GM23338 (cell line): ENCODE data around the gene CCR7. TPM values are rescaled to one million over a fixed set of nuclear protein-coding genes. Genes with fewer than 3 reads are reported as not detected.

ENCODE experiments used
- ATAC-seq: fragments of 200-7000 bp; cut with Tn5 transposase; 3 replicates; pipeline ENCODE4 v1.9.1; 2020
- DNase-seq: peaks from one replicate; pipeline ENCODE4 v3.0.0-alpha.2; 2015; ENCODE audit warnings: low spot score
- H2AFZ ChIP-seq: fragments of 200-600 bp; sonication (generic); 2 replicates; pipeline ENCODE4 v1.8.0; 2016; ENCODE audit warnings: antibody characterized with exemption, mild to moderate bottlenecking, moderate library complexity
- H3F3A ChIP-seq: fragments of 200-600 bp; sonication (generic); replicated peaks from 2 replicates; pipeline ENCODE4 v1.8.0; 2017; ENCODE audit warnings: antibody characterized with exemption, mixed run types, low read depth
- H3K27ac ChIP-seq: fragments of 200-600 bp; sonication (generic); 2 replicates; pipeline ENCODE4 v1.6.1; 2016; ENCODE audit warnings: low read depth
- H3K27me3 ChIP-seq: fragments of 200-600 bp; sonication (generic); 2 replicates; pipeline ENCODE4 v1.8.0; 2016; ENCODE audit warnings: mild to moderate bottlenecking, mixed run types, moderate library complexity; ENCODE audit not compliant: insufficient read depth
- H3K36me3 ChIP-seq: fragments of 200-600 bp; sonication (generic); 2 replicates; pipeline ENCODE4 v1.8.0; 2016; ENCODE audit warnings: mild to moderate bottlenecking; ENCODE audit not compliant: insufficient read depth
- H3K4me1 ChIP-seq: fragments of 200-600 bp; sonication (generic); 2 replicates; pipeline ENCODE4 v1.8.0; 2016; ENCODE audit warnings: mild to moderate bottlenecking, moderate library complexity; ENCODE audit not compliant: insufficient read depth
- H3K4me2 ChIP-seq: fragments of 200-600 bp; sonication (generic); 2 replicates; pipeline ENCODE4 v1.7.1; 2017; ENCODE audit warnings: mixed run types
- H3K4me3 ChIP-seq: fragments of 200-600 bp; sonication (generic); 2 replicates; pipeline ENCODE4 v1.6.1; 2016; ENCODE audit warnings: mixed run types
- H3K79me2 ChIP-seq: fragments of 200-600 bp; sonication (generic); replicated peaks from 2 replicates; pipeline ENCODE4 v1.8.0; 2017; ENCODE audit warnings: mild to moderate bottlenecking; ENCODE audit not compliant: insufficient read depth
- H3K9me2 ChIP-seq: fragments of 200-600 bp; sonication (generic); 2 replicates; pipeline ENCODE4 v1.8.0; 2017; ENCODE audit not compliant: insufficient read depth
- H4K20me1 ChIP-seq: fragments of 200-600 bp; sonication (generic); replicated peaks from 2 replicates; pipeline ENCODE4 v1.8.0; 2017; ENCODE audit warnings: mild to moderate bottlenecking; ENCODE audit not compliant: insufficient read depth
- H3K27ac Mint-ChIP-seq: 2 replicates; pipeline ENCODE4 v1.8.0; 2020; ENCODE audit warnings: inconsistent platforms, mild to moderate bottlenecking, moderate library complexity, mixed read lengths
- H3K27me3 Mint-ChIP-seq: 3 replicates; pipeline ENCODE4 v1.8.0; 2022; ENCODE audit warnings: low read depth, mild to moderate bottlenecking, moderate library complexity, mixed read lengths, inconsistent platforms; ENCODE audit not compliant: insufficient read depth, poor library complexity
- H3K36me3 Mint-ChIP-seq: 3 replicates; pipeline ENCODE4 v1.8.0; 2021; ENCODE audit warnings: low read depth, mild to moderate bottlenecking, inconsistent platforms, moderate library complexity, mixed read lengths
- H3K4me1 Mint-ChIP-seq: 3 replicates; pipeline ENCODE4 v1.8.0; 2020; ENCODE audit warnings: mild to moderate bottlenecking, inconsistent platforms, mixed read lengths
- H3K4me3 Mint-ChIP-seq: 3 replicates; pipeline ENCODE4 v1.8.0; 2021; ENCODE audit warnings: moderate library complexity, mild to moderate bottlenecking, inconsistent platforms, mixed read lengths
- H3K9me3 Mint-ChIP-seq: 3 replicates; pipeline ENCODE4 v1.8.0; 2020; ENCODE audit warnings: moderate library complexity, mild to moderate bottlenecking, inconsistent platforms, mixed read lengths
- CREB1 ChIP-seq: fragments of 250-450 bp; sonication (Bioruptor Pico); IDR thresholded peaks from 2 replicates; pipeline ENCODE4 v1.5.0; 2020; ENCODE audit warnings: low read depth, mild to moderate bottlenecking, moderate library complexity
- EZH2 ChIP-seq: fragments of 200-600 bp; sonication (generic); IDR thresholded peaks from one replicate; pipeline ENCODE4 v1.8.0; 2017; ENCODE audit warnings: antibody characterized with exemption, mild to moderate bottlenecking, low read depth; ENCODE audit not compliant: unreplicated experiment
- JUNB ChIP-seq: IDR thresholded peaks from one replicate; pipeline ENCODE4 v1.6.1; 2016; ENCODE audit warnings: antibody characterized with exemption; ENCODE audit not compliant: unreplicated experiment
- NANOG ChIP-seq: IDR thresholded peaks from 2 replicates; pipeline ENCODE4 v1.6.1; 2016; ENCODE audit warnings: antibody characterized with exemption, borderline replicate concordance
- STAT1 ChIP-seq: IDR thresholded peaks from one replicate; pipeline ENCODE4 v1.6.1; 2016; ENCODE audit warnings: antibody characterized with exemption; ENCODE audit not compliant: unreplicated experiment
- ZNF114 ChIP-seq: fragments of 250-450 bp; sonication (Bioruptor Pico); IDR thresholded peaks from 2 replicates; pipeline ENCODE4 v1.5.0; 2020; ENCODE audit warnings: mild to moderate bottlenecking, moderate library complexity
- ZNF331 ChIP-seq: fragments of 250-450 bp; sonication (Bioruptor Pico); IDR thresholded peaks from 2 replicates; pipeline ENCODE4 v1.5.0; 2020; ENCODE audit warnings: low read depth, mild to moderate bottlenecking, moderate library complexity
- polyA plus RNA-seq: library from polyadenylated mRNA; unstranded; fragments of >200 nt; fragmentation: Nextera tagmentation; extraction: Ambion mirVana; gene quantifications from 2 replicates; pipeline ENCODE4 v1.2.1, GENCODE V29; 2016
- total RNA-seq: library from RNA; depleted of rRNA; stranded (reverse); fragments of >200 nt; shearing (Covaris generic); gene quantifications from 2 replicates; pipeline ENCODE4 v1.2.3, GENCODE V29; 2014
- TF ChIP-seq, protein P1 (sequence below), 2 experiments: fragments of 200-600 bp in 1 of 2; sonication (generic) in 1 of 2; conservative IDR thresholded peaks; 2 replicates each; pipeline versions ENCODE4 v1.5.1 to v1.6.1; 2016 to 2017; ENCODE audit warnings: antibody characterized with exemption in 2 of 2, low read depth in 2 of 2, mild to moderate bottlenecking in 2 of 2, moderate library complexity in 1 of 2
- TF ChIP-seq, protein P2 (sequence below): fragments of 250-450 bp; sonication (Bioruptor Pico); IDR thresholded peaks from 2 replicates; pipeline ENCODE4 v1.5.0; 2020; ENCODE audit warnings: mild to moderate bottlenecking, moderate library complexity
- TF ChIP-seq, protein P3 (sequence below): IDR thresholded peaks from 2 replicates; pipeline ENCODE4 v1.6.1; 2016; ENCODE audit warnings: antibody characterized with exemption

Gene CCR7
- total and polyA plus RNA-seq, 2 experiments from 2014 or later: 0.37 to 0.59 TPM

DNA sequence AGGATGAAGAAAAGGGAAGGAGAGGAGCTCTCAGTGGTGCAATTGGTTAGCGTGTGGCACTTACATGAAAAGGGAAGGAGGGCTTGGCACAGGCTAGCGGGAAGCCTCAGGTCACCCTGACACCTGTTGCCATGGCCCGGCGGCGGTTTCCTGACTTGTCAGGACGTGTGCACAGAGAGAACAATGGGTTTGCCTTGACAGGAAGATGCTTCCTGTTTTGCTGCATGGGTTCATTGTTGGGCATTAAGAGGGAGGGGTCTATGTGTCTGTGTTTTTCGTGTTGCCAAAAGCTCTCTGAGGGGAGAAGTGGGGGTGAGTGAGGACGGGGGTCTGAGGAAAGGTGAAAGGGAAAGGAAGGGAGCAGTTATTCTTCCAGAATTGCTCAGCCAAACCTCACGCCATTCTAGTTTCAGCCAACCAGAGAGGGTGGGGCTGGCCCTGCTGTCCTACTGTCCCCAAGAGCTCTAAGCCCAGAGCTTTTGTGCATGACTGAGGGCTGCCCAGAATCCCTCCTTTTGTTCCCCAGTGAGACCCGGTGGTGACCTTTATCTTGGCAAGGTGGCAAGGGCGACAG is 17.1 kb upstream of the CCR7 start (continued):
- TF ChIP-seq CREB1 (CRISPR knock-in tag): no peak
- TF ChIP-seq EZH2: no peak
- no peak for TF ChIP-seq ZNF114 (CRISPR knock-in tag)
- TF ChIP-seq NANOG: no peak
- TF ChIP-seq, protein P1, sequence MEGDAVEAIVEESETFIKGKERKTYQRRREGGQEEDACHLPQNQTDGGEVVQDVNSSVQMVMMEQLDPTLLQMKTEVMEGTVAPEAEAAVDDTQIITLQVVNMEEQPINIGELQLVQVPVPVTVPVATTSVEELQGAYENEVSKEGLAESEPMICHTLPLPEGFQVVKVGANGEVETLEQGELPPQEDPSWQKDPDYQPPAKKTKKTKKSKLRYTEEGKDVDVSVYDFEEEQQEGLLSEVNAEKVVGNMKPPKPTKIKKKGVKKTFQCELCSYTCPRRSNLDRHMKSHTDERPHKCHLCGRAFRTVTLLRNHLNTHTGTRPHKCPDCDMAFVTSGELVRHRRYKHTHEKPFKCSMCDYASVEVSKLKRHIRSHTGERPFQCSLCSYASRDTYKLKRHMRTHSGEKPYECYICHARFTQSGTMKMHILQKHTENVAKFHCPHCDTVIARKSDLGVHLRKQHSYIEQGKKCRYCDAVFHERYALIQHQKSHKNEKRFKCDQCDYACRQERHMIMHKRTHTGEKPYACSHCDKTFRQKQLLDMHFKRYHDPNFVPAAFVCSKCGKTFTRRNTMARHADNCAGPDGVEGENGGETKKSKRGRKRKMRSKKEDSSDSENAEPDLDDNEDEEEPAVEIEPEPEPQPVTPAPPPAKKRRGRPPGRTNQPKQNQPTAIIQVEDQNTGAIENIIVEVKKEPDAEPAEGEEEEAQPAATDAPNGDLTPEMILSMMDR (conservative IDR thresholded peaks at IDR 0.05; ENCODE audit: low read depth in 2 of 2): no peak
- no peak for TF ChIP-seq ZNF331
- no peak for TF ChIP-seq JUNB

DNA sequence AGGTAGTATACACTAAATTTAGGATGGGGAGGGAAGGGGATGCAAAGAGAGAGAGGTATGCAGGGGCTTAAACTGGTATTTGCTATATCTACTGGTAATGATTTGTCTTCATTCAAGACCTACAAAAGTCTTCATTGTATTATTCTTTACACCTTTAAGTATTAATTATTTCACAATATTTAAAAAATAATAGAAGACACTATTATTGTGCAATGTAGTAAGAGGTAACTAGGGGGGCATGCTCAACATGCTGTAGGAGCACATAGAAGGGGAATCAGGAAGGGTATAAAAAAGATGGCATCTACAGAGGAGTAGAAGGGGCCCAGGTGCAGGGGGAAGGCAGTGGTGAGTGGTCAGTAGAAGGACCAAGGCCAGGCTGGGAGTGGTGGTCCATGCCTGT is 14.9 kb upstream of the CCR7 start:
- H3K27me3 ChIP-seq: no peaks in the 10 kb centered on the region
- H2AFZ ChIP-seq: no peak overlapping the region
- no peak overlapping the region for H3K4me2 ChIP-seq
- Mint-ChIP-seq H3K27me3 (peaks cover 2% of the 10 kb centered on the region), H3K9me3 (peaks cover 11% of the 10 kb centered on the region), H3K36me3 (no peaks in the 10 kb centered on the region), H3K4me3 (no peak overlapping the region), H3K4me1 (peaks cover 7% of the 10 kb centered on the region), H3K27ac (no peak overlapping the region)
- TF ChIP-seq CREB1 (CRISPR knock-in tag) (no peak), JUNB (no peak), STAT1 (no peak)
- TF ChIP-seq, protein P2, sequence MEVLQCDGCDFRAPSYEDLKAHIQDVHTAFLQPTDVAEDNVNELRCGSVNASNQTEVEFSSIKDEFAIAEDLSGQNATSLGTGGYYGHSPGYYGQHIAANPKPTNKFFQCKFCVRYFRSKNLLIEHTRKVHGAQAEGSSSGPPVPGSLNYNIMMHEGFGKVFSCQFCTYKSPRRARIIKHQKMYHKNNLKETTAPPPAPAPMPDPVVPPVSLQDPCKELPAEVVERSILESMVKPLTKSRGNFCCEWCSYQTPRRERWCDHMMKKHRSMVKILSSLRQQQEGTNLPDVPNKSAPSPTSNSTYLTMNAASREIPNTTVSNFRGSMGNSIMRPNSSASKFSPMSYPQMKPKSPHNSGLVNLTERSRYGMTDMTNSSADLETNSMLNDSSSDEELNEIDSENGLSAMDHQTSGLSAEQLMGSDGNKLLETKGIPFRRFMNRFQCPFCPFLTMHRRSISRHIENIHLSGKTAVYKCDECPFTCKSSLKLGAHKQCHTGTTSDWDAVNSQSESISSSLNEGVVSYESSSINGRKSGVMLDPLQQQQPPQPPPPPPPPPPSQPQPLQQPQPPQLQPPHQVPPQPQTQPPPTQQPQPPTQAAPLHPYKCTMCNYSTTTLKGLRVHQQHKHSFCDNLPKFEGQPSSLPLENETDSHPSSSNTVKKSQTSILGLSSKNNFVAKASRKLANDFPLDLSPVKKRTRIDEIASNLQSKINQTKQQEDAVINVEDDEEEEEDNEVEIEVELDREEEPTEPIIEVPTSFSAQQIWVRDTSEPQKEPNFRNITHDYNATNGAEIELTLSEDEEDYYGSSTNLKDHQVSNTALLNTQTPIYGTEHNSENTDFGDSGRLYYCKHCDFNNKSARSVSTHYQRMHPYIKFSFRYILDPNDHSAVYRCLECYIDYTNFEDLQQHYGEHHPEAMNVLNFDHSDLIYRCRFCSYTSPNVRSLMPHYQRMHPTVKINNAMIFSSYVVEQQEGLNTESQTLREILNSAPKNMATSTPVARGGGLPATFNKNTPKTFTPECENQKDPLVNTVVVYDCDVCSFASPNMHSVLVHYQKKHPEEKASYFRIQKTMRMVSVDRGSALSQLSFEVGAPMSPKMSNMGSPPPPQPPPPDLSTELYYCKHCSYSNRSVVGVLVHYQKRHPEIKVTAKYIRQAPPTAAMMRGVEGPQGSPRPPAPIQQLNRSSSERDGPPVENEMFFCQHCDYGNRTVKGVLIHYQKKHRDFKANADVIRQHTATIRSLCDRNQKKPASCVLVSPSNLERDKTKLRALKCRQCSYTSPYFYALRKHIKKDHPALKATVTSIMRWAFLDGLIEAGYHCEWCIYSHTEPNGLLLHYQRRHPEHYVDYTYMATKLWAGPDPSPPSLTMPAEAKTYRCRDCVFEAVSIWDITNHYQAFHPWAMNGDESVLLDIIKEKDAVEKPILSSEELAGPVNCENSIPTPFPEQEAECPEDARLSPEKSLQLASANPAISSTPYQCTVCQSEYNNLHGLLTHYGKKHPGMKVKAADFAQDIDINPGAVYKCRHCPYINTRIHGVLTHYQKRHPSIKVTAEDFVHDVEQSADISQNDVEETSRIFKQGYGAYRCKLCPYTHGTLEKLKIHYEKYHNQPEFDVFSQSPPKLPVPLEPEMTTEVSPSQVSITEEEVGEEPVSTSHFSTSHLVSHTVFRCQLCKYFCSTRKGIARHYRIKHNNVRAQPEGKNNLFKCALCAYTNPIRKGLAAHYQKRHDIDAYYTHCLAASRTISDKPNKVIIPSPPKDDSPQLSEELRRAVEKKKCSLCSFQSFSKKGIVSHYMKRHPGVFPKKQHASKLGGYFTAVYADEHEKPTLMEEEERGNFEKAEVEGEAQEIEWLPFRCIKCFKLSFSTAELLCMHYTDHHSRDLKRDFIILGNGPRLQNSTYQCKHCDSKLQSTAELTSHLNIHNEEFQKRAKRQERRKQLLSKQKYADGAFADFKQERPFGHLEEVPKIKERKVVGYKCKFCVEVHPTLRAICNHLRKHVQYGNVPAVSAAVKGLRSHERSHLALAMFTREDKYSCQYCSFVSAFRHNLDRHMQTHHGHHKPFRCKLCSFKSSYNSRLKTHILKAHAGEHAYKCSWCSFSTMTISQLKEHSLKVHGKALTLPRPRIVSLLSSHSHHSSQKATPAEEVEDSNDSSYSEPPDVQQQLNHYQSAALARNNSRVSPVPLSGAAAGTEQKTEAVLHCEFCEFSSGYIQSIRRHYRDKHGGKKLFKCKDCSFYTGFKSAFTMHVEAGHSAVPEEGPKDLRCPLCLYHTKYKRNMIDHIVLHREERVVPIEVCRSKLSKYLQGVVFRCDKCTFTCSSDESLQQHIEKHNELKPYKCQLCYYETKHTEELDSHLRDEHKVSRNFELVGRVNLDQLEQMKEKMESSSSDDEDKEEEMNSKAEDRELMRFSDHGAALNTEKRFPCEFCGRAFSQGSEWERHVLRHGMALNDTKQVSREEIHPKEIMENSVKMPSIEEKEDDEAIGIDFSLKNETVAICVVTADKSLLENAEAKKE (CRISPR knock-in tag): no peak
- TF ChIP-seq, protein P3, sequence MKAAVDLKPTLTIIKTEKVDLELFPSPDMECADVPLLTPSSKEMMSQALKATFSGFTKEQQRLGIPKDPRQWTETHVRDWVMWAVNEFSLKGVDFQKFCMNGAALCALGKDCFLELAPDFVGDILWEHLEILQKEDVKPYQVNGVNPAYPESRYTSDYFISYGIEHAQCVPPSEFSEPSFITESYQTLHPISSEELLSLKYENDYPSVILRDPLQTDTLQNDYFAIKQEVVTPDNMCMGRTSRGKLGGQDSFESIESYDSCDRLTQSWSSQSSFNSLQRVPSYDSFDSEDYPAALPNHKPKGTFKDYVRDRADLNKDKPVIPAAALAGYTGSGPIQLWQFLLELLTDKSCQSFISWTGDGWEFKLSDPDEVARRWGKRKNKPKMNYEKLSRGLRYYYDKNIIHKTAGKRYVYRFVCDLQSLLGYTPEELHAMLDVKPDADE: no peak
- TF ChIP-seq, protein P1 (conservative IDR thresholded peaks at IDR 0.05; ENCODE audit: low read depth in 2 of 2): no peak
- H3K4me3 ChIP-seq: no peak overlapping the region
- no peak overlapping the region for H3K27ac ChIP-seq
- no peak for DNase-seq
- H3K79me2 ChIP-seq: no peaks in the 10 kb centered on the region
- H3K9me2 ChIP-seq: peaks cover 16% of the 10 kb centered on the region; the same call in 1 of the 2 replicates
- H3K4me1 ChIP-seq: no peaks in the 10 kb centered on the region
- ATAC-seq: no peak
- H3F3A ChIP-seq: no peaks in the 10 kb centered on the region
- H4K20me1 ChIP-seq: no peaks in the 10 kb centered on the region
- H3K36me3 ChIP-seq: no peaks in the 10 kb centered on the region
